ENCODE results near the gene PPP1R9A. TPM values are rescaled to one million over a fixed set of nuclear protein-coding genes. Genes with fewer than 3 reads are reported as not detected.

The PPP1R9A gene
- total RNA-seq, 3 donors from 2014 or later: 7.5 to 34.7 (median 19.3) TPM

DNA sequence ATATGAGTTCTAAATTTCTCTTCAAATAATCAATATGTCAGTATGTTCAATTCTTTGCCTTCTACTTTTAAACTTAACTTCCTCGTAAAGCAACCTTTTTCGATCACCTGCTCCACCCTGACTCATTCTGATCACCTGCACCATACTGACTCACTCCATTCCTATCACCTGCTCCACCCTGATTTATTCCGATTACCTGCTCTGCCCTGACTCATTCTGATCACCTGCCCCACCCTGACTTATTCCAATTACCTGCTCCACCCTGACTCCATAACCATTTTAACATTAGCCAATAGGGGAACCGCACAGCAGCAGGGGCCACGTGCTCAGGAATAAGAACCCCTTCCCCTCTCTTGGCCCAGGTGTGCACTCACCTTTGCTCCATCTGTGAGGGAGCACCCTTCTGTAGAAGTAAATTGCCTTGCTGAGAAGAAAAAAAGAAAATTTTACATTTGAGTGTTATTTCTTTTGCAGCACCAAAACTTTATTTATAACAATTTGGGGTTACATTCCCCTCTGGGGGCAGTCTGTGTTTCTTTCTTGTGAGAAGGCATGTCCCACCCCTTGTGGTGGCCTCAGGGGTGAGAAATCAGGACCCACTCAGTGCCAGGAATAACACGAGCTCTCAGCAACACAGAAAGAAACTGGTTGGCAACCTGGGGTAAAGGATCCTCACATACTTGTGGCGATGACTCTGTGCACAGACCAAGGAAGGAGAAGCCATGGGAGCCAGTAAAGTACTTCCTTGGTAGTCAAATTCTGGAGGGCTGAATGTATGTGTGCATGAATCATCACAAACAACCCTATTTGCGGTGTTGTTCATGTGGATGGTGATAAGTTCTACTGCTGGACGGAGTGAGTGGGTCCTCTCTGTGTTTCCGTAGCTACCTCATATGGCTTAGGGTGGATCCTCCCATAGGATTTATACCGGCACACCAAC lies 29.4 kb upstream of the PPP1R9A start:
- DNase-seq (ENCODE audit: low spot score in 2 of 2): no peak
- intact Hi-C loops (cut with DNase I; ENCODE audit: low total_unique reads): no loop called here
- Histone ChIP-seq H3K4me3 (no peak overlapping the region), H3K4me1 (no peaks in the 10 kb centered on the region), H3K27ac (no peak overlapping the region), H3K27me3 (no peaks in the 10 kb centered on the region), H3K36me3 (no peaks in the 10 kb centered on the region), H3K9me3 (peaks cover 8 to 9% of the 10 kb centered on the region in 2 donors)
- no peak for TF ChIP-seq POLR2A (IDR thresholded peaks at IDR 0.05)
- no peak for TF ChIP-seq CTCF (IDR thresholded peaks at IDR 0.05)
- no peak for TF ChIP-seq POLR2AphosphoS5 (IDR thresholded peaks at IDR 0.05)

DNA sequence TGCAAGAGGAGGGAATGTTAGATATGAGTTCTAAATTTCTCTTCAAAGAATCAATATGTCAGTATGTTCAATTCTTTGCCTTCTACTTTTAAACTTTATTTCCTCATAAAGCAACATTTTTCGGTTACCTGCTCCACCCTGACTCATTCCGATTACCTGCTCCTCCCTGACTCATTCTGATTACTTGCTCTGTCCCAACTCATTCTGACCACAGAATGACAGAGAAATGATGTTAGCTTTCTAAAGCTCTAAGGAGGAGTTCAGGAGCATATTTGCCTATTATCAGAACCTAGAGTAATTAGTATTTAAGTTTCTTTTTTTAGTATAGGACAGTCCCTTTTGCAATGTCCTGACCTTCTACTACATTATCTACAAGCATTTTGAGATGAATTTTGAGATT lies 24.5 kb upstream of the PPP1R9A start:
- no peak overlapping the region for H3K4me3 ChIP-seq
- H3K36me3 ChIP-seq: no peaks in the 10 kb centered on the region
- no peak overlapping the region for H3K27ac ChIP-seq
- no peak for DNase-seq (ENCODE audit: low spot score in 2 of 2)
- no peaks in the 10 kb centered on the region for H3K27me3 ChIP-seq
- no peaks in the 10 kb centered on the region for H3K4me1 ChIP-seq
- no peak for TF ChIP-seq POLR2AphosphoS5 (IDR thresholded peaks at IDR 0.05)
- no peak for TF ChIP-seq CTCF (IDR thresholded peaks at IDR 0.05)
- TF ChIP-seq POLR2A (IDR thresholded peaks at IDR 0.05): no peak
- H3K9me3 ChIP-seq: peaks cover 7 to 8% of the 10 kb centered on the region in 2 donors
- intact Hi-C loops (cut with DNase I; ENCODE audit: low total_unique reads): no loop called here

DNA sequence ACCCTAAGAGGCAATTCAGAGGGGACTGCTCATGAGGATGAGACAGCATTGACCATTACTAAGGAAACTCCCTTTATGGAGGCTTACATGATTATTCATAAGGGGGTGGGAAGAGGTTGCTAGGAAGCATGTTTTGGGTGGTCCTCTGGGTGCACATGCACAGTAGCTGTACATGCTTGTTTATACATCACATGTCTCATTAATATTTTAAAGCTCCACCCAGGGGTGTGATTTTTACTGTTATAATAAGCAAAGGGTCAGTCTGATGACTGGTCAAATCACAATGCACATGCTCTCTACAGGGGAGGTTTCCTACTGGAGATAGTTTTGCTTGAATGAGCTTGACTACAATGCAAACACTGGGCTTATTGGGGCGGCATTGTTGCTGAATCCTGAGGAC lies 23.8 kb upstream of the PPP1R9A start:
- DNase-seq (ENCODE audit: low spot score in 2 of 2): no peak
- peaks cover under 1% of the 10 kb centered on the region in 2 donors for H3K9me3 ChIP-seq
- no peaks in the 10 kb centered on the region for H3K27me3 ChIP-seq
- intact Hi-C loops (cut with DNase I; ENCODE audit: low total_unique reads): no loop called here
- no peaks in the 10 kb centered on the region for H3K4me1 ChIP-seq
- no peaks in the 10 kb centered on the region for H3K36me3 ChIP-seq
- H3K27ac ChIP-seq: no peak overlapping the region
- no peak overlapping the region for H3K4me3 ChIP-seq
- TF ChIP-seq POLR2AphosphoS5 (IDR thresholded peaks at IDR 0.05) (no peak), POLR2A (IDR thresholded peaks at IDR 0.05) (no peak), CTCF (IDR thresholded peaks at IDR 0.05) (no peak)

GRCh38 chr7:94888551-94888950 lies 18.8 kb upstream of the PPP1R9A start:
- DNase-seq (ENCODE audit: low spot score in 2 of 2): peak in 1 of 2 donors; percentile 23
- Histone ChIP-seq H3K27me3 (no peaks in the 10 kb centered on the region), H3K36me3 (no peaks in the 10 kb centered on the region), H3K4me3 (no peak overlapping the region), H3K27ac (peak overlapping the region in 1 of 2 donors; percentile 35), H3K9me3 (no peaks in the 10 kb centered on the region), H3K4me1 (no peaks in the 10 kb centered on the region)
- TF ChIP-seq CTCF (IDR thresholded peaks at IDR 0.05) (peak in 1 of 3 donors; percentile 21), POLR2AphosphoS5 (IDR thresholded peaks at IDR 0.05) (no peak)
- intact Hi-C loops (cut with DNase I; ENCODE audit: low total_unique reads): no loop called here

DNA sequence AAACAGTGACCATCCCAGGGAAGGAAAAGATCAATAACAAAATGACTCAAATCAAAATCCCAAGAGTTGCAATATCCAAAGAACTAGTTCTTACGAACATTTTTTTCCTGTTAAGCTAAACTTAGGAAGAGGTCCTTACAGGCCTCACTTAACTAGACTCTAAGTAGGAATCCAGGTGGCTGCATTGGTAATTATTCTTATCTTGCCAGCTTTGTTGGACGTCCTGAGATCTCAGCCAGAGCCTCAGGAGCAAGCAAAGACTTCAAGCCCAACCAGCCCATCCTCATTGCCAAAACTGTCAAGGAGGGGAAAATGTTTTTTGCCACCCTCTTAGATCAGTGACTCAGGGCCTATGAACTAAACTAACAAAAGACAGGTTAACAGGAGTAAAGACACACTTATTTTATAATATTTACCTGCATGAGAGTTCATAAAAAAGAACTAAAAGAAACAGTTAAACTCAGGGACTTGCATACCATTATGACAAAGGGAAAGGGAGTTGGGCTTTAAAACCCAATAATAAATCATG lies 18.3 kb upstream of the PPP1R9A start:
- H3K9me3 ChIP-seq: no peaks in the 10 kb centered on the region
- no peak for DNase-seq (ENCODE audit: low spot score in 2 of 2)
- intact Hi-C loops (cut with DNase I; ENCODE audit: low total_unique reads): no loop called here
- H3K36me3 ChIP-seq: no peaks in the 10 kb centered on the region
- H3K27me3 ChIP-seq: no peaks in the 10 kb centered on the region
- TF ChIP-seq POLR2A (IDR thresholded peaks at IDR 0.05) (no peak), POLR2AphosphoS5 (IDR thresholded peaks at IDR 0.05) (no peak), CTCF (IDR thresholded peaks at IDR 0.05) (no peak)
- H3K27ac ChIP-seq: peak overlapping the region in 1 of 2 donors; percentile 35
- no peak overlapping the region for H3K4me3 ChIP-seq
- H3K4me1 ChIP-seq: no peaks in the 10 kb centered on the region
